GM21529 (cell line): ENCODE results near the gene FBXW10B.
"Not testable (repeated sequence)": the region's sequence is repeated elsewhere in the genome, so short reads cannot be mapped to it uniquely, and the experiment has no call there.

Experiments
- ATAC-seq: cut with Tn5 transposase; IDR thresholded peaks from one replicate; pipeline ENCODE4 v1.9.1; 2021; ENCODE audit not compliant: unreplicated experiment

Gene FBXW10B

DNA sequence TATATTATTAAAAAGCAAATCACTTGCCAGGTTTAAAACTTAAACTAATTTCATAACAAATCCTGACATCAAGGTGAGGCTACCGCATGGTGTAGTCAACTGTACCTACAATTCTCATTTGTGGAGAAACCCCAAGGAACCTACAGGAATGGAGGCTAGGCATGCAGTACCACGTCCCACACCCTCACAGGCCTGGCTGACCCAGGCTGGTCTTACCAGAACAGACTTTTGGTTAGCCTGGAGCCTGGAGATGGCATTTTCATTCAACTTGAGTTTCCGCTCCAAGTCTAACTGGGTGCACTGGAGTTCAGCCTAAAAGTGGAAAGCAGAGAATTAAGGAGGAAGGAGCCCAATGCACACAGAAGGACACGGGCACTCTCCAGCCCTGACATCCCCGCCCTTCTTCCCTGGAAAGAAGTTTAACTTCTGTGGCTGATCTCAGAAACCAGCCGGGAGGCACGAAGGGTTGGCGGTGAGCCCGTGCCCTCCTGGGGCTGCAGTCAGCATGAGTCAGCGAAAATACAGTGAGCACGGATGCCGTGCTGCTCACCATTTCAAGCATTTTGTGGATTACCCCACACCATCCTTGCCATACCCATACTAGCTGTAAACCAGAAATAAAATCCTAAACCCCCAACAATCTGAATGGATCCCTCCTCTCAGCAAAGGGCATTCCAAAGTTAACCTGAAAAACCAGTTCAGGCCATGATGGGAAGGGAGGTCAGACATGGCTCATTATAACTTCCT lies 23.2 kb upstream of the FBXW10B start:
- not testable (repeated sequence) for ATAC-seq

DNA sequence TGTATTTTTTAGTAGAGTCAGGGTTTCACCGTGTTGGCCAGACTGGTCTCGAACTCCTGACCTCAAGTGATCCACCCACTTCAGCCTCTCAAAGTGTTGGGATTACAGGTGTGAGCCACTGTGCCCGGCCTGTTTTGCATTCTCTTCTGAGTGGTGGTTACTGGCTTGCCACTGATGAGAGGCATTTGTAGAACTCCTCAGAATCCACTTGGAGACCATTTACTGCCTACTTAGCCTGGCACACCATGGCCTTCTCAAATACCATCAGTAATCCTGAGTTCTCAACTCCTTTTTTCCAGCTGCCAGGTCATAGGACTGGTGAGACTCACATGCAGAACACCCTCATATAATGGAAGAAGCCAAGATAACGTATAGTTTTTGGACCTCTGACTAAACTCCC lies 22.5 kb upstream of the FBXW10B start:
- not testable (repeated sequence) for ATAC-seq

DNA sequence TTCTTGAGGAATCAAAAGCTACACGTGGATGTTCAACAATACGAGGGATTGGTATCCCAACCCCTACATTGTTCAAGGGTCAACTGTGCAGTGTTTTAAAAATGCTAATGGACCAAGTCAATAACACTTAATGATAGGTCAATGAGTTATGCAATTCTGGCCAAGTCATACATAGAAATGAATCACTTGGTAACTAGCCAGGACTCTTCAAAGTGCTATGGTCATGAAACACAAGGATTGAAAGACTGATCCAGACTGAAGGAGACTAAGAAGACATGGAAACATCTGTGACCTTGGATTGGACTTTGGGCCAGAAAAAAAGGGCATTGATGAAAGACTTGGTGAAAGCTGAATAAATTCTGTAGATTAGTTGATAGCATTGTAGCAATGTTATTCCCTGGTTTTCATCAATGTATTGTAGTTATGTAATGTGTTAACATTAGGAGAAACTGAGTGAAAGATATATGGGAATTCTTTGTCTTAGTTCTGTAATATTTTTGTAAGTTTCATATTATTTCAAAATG lies 11.5 kb upstream of the FBXW10B start:
- not testable (repeated sequence) for ATAC-seq

- ATAC-seq: not testable (repeated sequence)
Observed at GRCh38 chr17:15629991-15630390, 10.5 kb upstream of the FBXW10B start.

- not testable (repeated sequence) for ATAC-seq
Observed at GRCh38 chr17:15623661-15624209, 4.2 kb upstream of the FBXW10B start.

DNA sequence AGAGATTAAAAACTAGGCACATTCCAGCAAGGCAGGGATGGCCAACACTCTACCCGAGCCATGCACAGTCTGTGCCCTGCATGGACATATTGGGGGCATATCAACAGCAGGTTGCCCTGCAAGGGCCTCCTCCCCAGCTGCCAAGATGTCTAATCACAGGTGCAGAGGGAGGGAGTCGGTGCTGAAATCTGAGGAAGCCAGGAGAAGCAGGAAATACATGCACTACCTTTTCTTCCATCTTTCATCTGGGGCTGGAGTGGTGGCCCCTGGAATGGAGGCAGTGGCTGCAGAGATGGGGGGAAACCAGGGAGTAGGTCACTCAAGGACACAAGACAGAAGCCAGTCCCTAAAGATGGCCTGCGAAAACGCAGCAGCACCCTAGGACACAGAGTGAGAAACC lies 3.8 kb upstream of the FBXW10B start:
- not testable (repeated sequence) for ATAC-seq

DNA sequence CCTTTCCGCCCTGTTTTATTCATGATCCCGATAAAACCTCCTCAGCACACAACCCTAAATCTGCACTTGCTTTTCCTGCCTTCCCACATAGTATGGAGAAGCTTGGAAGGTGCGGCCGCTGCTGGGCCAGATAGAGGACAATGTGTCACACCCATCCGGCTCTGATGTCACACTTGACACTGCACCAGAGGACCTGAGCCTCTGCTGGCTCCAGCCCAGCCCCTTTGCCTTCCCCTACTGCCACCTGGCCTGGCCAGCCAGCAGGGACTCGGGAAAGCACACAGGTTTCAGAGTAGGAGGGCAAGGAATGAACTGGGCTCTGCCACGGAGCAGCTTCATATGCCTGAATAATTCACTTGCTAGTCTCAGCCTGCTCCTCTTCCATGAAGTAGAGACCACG lies 2.6 kb upstream of the FBXW10B start:
- ATAC-seq: not testable (repeated sequence)

DNA sequence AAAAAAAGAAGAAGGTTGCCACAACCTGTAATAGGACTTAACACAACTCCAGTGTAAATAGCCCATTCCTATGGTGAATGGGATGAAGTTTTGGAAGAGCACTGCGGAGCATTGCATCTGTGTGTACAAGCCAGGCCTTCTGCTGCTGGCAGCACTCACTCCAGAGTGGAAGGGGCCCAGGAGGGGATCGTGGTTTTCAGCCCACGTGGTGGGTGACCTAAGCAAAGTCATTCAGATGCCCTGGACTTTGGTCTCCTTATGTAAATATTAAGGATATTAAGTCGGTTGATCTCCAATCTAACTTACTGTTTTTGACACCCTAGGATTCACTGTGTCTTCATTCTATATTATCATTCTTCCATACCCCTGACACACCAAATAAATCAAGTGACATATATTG lies 2.7 kb downstream of the FBXW10B start:
- not testable (repeated sequence) for ATAC-seq

GRCh38 chr17:15615850-15616249 lies 3.7 kb downstream of the FBXW10B start:
- not testable (repeated sequence) for ATAC-seq

- ATAC-seq: not testable (repeated sequence)
Observed at GRCh38 chr17:15613111-15613510, 6.4 kb downstream of the FBXW10B start.

- ATAC-seq: not testable (repeated sequence)
Observed at GRCh38 chr17:15592960-15593359, 26.5 kb downstream of the FBXW10B start.

- not testable (repeated sequence) for ATAC-seq
Observed at GRCh38 chr17:15591986-15592385, 27.5 kb downstream of the FBXW10B start.

DNA sequence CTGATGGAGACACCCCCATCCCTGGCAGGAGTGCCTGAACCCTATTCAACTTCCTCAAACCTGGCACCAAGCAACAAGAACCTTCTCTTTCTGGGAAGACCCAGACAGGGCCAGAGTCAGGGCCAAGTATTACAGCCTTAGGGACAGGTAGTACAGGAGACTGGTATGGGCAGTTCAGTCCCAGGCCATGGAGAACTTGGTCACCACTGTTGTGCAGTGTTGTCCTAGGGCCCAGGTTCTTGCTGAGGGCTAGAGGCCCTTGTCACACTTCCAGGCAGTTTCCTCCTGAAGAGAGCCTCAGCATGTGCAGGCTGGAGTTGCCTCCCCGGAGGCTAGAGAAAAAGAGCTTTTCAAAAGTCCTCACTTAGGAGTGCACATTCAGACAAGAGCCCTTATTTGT lies 28.7 kb downstream of the FBXW10B start:
- ATAC-seq: not testable (repeated sequence)

DNA sequence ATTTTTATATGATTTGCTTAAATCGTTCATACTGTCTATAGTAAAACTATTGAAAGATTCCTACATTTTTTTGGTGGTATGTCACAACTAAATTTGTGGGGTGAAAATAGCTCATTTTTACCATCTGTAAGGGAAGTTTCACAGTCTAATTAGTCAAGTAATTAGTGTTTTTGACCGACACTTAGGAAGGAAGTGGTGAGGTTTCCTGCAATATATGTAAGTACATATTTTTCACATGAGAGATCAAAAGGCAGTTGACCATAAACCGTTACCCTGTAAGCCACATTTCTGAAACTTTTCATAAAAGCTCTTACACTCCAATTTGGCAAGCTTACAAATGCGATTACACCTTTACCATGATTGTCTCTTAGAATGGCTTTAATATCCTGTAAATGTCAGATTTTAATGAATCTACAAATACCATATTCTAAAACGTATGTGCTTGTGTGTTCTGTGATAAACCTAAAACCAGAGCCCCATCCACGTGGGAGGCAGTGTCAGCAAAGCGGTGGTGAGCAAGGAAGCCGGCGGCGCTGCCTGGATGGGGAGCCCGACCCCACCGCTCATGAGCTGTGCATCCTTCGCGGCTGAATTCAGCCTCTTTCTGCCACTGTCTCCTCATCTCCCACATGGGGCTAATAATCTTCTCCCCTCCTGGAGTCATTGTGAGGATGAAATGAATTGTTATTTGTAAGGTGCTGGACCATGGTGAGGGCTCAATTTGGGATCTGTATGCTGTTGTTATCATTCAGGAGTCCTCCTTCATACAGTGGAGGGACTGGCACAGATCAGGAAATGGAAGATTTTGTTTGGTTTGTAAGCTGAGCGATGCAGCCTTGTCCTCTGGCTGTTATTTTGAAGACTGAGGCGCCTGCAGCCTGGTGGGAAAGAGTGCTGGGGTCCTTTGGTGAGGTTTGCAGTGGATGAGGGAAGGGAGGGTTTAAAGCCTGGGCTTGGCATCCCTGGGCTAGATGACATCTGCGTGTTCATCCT lies 29.7 kb downstream of the FBXW10B start:
- ATAC-seq: peak; percentile 57

DNA sequence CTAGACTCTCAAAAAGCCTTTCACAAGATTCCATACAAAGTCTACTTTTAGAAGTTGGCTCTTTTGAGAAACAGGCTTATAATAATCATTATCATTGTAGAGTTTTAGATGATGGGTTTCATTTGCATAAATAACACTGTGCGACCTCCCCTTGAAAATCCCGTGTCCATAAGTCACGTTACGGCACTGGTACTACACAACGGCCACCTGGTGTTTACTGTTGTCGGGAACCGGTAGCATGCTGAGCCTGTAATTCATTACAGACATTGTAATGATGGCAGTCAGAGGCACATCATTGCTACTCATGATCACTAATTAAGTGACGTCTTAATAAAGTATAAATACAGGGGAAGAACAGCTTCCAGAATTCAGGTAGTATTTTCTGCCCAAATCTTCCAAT lies 31.5 kb downstream of the FBXW10B start:
- not testable (repeated sequence) for ATAC-seq

DNA sequence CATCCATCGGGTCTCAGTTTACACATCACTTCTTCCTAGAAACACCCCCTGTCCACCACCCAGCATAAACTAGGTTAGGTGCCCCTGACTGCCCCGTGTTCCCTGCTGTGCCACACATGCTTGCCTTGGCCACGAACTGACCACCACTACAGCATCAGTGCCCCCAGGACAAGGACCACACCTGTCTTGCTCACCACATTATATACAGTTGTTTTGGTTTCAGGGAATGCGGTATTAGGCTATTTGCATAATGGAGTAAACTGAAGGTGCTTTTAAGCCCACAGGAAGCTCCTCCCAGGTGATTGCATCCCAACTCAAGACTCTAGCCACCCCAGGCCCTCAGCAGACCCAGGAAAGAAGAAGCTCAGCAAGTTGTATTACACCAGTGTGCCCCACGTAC lies 36.2 kb downstream of the FBXW10B start:
- not testable (repeated sequence) for ATAC-seq

GRCh38 chr17:15581462-15581861 lies 38.0 kb downstream of the FBXW10B start:
- ATAC-seq: not testable (repeated sequence)

GRCh38 chr17:15576848-15577247 lies 42.7 kb downstream of the FBXW10B start:
- ATAC-seq: not testable (repeated sequence)

GRCh38 chr17:15574660-15575059 lies 44.8 kb downstream of the FBXW10B start:
- not testable (repeated sequence) for ATAC-seq

DNA sequence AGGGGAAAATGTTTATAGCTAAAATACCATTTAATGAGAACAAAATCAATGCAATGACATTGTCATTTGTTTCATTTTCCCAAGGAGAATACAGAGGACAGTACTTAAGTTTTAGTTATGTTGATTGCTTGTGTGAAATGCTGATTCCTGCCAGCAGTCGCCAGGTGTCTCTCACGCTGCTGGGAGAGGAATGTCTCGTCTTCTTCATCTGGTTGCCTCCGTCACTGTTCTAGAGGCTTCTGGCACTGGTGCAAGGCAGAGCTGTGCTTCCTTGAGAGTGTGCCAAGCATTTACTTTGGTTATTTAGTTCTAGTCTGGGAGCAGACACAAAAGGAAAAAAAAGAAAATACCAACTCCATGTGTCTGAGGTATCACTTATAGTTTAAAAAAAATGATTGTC lies 45.6 kb downstream of the FBXW10B start:
- not testable (repeated sequence) for ATAC-seq
